GM23338 (cell line): ENCODE data around the gene EP400. TPM values are rescaled to one million over a fixed set of nuclear protein-coding genes. Genes with fewer than 3 reads are reported as not detected.

Source experiments
- ATAC-seq: fragments of 200-7000 bp; cut with Tn5 transposase; 3 replicates; pipeline ENCODE4 v1.9.1; 2020
- DNase-seq: peaks from one replicate; pipeline ENCODE4 v3.0.0-alpha.2; 2015; ENCODE audit warnings: low spot score
- H2AFZ ChIP-seq: fragments of 200-600 bp; sonication (generic); 2 replicates; pipeline ENCODE4 v1.8.0; 2016; ENCODE audit warnings: antibody characterized with exemption, mild to moderate bottlenecking, moderate library complexity
- H3F3A ChIP-seq: fragments of 200-600 bp; sonication (generic); replicated peaks from 2 replicates; pipeline ENCODE4 v1.8.0; 2017; ENCODE audit warnings: antibody characterized with exemption, mixed run types, low read depth
- H3K27ac ChIP-seq: fragments of 200-600 bp; sonication (generic); 2 replicates; pipeline ENCODE4 v1.6.1; 2016; ENCODE audit warnings: low read depth
- H3K27me3 ChIP-seq: fragments of 200-600 bp; sonication (generic); 2 replicates; pipeline ENCODE4 v1.8.0; 2016; ENCODE audit warnings: mild to moderate bottlenecking, mixed run types, moderate library complexity; ENCODE audit not compliant: insufficient read depth
- H3K36me3 ChIP-seq: fragments of 200-600 bp; sonication (generic); 2 replicates; pipeline ENCODE4 v1.8.0; 2016; ENCODE audit warnings: mild to moderate bottlenecking; ENCODE audit not compliant: insufficient read depth
- H3K4me1 ChIP-seq: fragments of 200-600 bp; sonication (generic); 2 replicates; pipeline ENCODE4 v1.8.0; 2016; ENCODE audit warnings: mild to moderate bottlenecking, moderate library complexity; ENCODE audit not compliant: insufficient read depth
- H3K4me2 ChIP-seq: fragments of 200-600 bp; sonication (generic); 2 replicates; pipeline ENCODE4 v1.7.1; 2017; ENCODE audit warnings: mixed run types
- H3K4me3 ChIP-seq: fragments of 200-600 bp; sonication (generic); 2 replicates; pipeline ENCODE4 v1.6.1; 2016; ENCODE audit warnings: mixed run types
- H3K79me2 ChIP-seq: fragments of 200-600 bp; sonication (generic); replicated peaks from 2 replicates; pipeline ENCODE4 v1.8.0; 2017; ENCODE audit warnings: mild to moderate bottlenecking; ENCODE audit not compliant: insufficient read depth
- H3K9me2 ChIP-seq: fragments of 200-600 bp; sonication (generic); 2 replicates; pipeline ENCODE4 v1.8.0; 2017; ENCODE audit not compliant: insufficient read depth
- H4K20me1 ChIP-seq: fragments of 200-600 bp; sonication (generic); replicated peaks from 2 replicates; pipeline ENCODE4 v1.8.0; 2017; ENCODE audit warnings: mild to moderate bottlenecking; ENCODE audit not compliant: insufficient read depth
- H3K27ac Mint-ChIP-seq: 2 replicates; pipeline ENCODE4 v1.8.0; 2020; ENCODE audit warnings: inconsistent platforms, mild to moderate bottlenecking, moderate library complexity, mixed read lengths
- H3K27me3 Mint-ChIP-seq: 3 replicates; pipeline ENCODE4 v1.8.0; 2022; ENCODE audit warnings: low read depth, mild to moderate bottlenecking, moderate library complexity, mixed read lengths, inconsistent platforms; ENCODE audit not compliant: insufficient read depth, poor library complexity
- H3K36me3 Mint-ChIP-seq: 3 replicates; pipeline ENCODE4 v1.8.0; 2021; ENCODE audit warnings: low read depth, mild to moderate bottlenecking, inconsistent platforms, moderate library complexity, mixed read lengths
- H3K4me1 Mint-ChIP-seq: 3 replicates; pipeline ENCODE4 v1.8.0; 2020; ENCODE audit warnings: mild to moderate bottlenecking, inconsistent platforms, mixed read lengths
- H3K4me3 Mint-ChIP-seq: 3 replicates; pipeline ENCODE4 v1.8.0; 2021; ENCODE audit warnings: moderate library complexity, mild to moderate bottlenecking, inconsistent platforms, mixed read lengths
- H3K9me3 Mint-ChIP-seq: 3 replicates; pipeline ENCODE4 v1.8.0; 2020; ENCODE audit warnings: moderate library complexity, mild to moderate bottlenecking, inconsistent platforms, mixed read lengths
- CREB1 ChIP-seq: fragments of 250-450 bp; sonication (Bioruptor Pico); IDR thresholded peaks from 2 replicates; pipeline ENCODE4 v1.5.0; 2020; ENCODE audit warnings: low read depth, mild to moderate bottlenecking, moderate library complexity
- EZH2 ChIP-seq: fragments of 200-600 bp; sonication (generic); IDR thresholded peaks from one replicate; pipeline ENCODE4 v1.8.0; 2017; ENCODE audit warnings: antibody characterized with exemption, mild to moderate bottlenecking, low read depth; ENCODE audit not compliant: unreplicated experiment
- JUNB ChIP-seq: IDR thresholded peaks from one replicate; pipeline ENCODE4 v1.6.1; 2016; ENCODE audit warnings: antibody characterized with exemption; ENCODE audit not compliant: unreplicated experiment
- NANOG ChIP-seq: IDR thresholded peaks from 2 replicates; pipeline ENCODE4 v1.6.1; 2016; ENCODE audit warnings: antibody characterized with exemption, borderline replicate concordance
- POLR2AphosphoS5 ChIP-seq: IDR thresholded peaks from 2 replicates; pipeline ENCODE4 v1.6.1; 2016; ENCODE audit warnings: antibody characterized with exemption, low read depth
- STAT1 ChIP-seq: IDR thresholded peaks from one replicate; pipeline ENCODE4 v1.6.1; 2016; ENCODE audit warnings: antibody characterized with exemption; ENCODE audit not compliant: unreplicated experiment
- ZNF114 ChIP-seq: fragments of 250-450 bp; sonication (Bioruptor Pico); IDR thresholded peaks from 2 replicates; pipeline ENCODE4 v1.5.0; 2020; ENCODE audit warnings: mild to moderate bottlenecking, moderate library complexity
- ZNF331 ChIP-seq: fragments of 250-450 bp; sonication (Bioruptor Pico); IDR thresholded peaks from 2 replicates; pipeline ENCODE4 v1.5.0; 2020; ENCODE audit warnings: low read depth, mild to moderate bottlenecking, moderate library complexity
- polyA plus RNA-seq: library from polyadenylated mRNA; unstranded; fragments of >200 nt; fragmentation: Nextera tagmentation; extraction: Ambion mirVana; gene quantifications from 2 replicates; pipeline ENCODE4 v1.2.1, GENCODE V29; 2016
- total RNA-seq: library from RNA; depleted of rRNA; stranded (reverse); fragments of >200 nt; shearing (Covaris generic); gene quantifications from 2 replicates; pipeline ENCODE4 v1.2.3, GENCODE V29; 2014
- TF ChIP-seq, protein P1 (sequence below): IDR thresholded peaks from one replicate; pipeline ENCODE4 v1.6.1; 2018; ENCODE audit warnings: antibody characterized with exemption; ENCODE audit not compliant: unreplicated experiment
- TF ChIP-seq, protein P2 (sequence below): IDR thresholded peaks from 2 replicates; pipeline ENCODE4 v1.6.1; 2016; ENCODE audit warnings: antibody characterized with exemption
- TF ChIP-seq, protein P3 (sequence below), 2 experiments: fragments of 200-600 bp in 1 of 2; sonication (generic) in 1 of 2; conservative IDR thresholded peaks; 2 replicates each; pipeline versions ENCODE4 v1.5.1 to v1.6.1; 2016 to 2017; ENCODE audit warnings: antibody characterized with exemption in 2 of 2, low read depth in 2 of 2, mild to moderate bottlenecking in 2 of 2, moderate library complexity in 1 of 2

Gene EP400
- total and polyA plus RNA-seq, 2 experiments from 2014 or later = 26.3 to 57.2 TPM

DNA sequence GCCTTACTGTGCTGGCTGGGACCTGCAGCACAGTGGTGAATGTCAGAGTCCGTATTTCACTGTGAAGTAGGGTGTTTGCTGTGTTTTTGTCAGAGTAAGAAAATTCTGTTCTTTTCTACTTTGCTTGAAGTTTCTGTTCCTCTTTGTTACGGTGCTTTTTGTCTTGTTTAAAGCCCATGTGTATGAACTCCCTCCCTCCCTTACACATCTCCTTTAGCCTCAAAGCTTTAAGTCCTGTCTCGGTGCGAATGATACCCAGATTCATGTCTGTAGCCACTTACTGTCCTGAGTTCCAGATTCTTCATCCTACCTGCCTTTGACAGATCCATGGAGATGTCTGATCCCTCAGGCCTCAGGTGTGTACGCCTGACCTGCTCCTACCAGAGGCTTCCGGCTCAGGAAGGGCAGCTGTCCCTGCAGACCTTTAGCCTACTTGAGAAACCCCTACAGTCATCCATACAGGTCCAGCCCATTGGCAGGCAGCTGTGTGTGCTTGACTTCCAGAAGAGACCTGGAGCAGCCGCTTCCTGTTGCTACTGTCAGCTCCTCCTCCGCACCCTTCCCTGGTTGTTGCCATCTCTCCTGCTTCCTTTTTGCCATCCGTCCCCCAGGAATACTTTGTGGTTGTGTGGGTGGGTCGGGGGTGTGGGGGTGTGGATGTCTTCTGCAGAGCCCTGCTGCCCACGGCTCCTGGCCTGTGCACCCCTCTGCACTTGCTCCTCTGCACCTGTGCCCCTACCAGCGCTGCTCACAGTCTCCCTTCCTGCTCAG lies 121.5 kb downstream of the EP400 start (continued):
- TF ChIP-seq, protein P1, sequence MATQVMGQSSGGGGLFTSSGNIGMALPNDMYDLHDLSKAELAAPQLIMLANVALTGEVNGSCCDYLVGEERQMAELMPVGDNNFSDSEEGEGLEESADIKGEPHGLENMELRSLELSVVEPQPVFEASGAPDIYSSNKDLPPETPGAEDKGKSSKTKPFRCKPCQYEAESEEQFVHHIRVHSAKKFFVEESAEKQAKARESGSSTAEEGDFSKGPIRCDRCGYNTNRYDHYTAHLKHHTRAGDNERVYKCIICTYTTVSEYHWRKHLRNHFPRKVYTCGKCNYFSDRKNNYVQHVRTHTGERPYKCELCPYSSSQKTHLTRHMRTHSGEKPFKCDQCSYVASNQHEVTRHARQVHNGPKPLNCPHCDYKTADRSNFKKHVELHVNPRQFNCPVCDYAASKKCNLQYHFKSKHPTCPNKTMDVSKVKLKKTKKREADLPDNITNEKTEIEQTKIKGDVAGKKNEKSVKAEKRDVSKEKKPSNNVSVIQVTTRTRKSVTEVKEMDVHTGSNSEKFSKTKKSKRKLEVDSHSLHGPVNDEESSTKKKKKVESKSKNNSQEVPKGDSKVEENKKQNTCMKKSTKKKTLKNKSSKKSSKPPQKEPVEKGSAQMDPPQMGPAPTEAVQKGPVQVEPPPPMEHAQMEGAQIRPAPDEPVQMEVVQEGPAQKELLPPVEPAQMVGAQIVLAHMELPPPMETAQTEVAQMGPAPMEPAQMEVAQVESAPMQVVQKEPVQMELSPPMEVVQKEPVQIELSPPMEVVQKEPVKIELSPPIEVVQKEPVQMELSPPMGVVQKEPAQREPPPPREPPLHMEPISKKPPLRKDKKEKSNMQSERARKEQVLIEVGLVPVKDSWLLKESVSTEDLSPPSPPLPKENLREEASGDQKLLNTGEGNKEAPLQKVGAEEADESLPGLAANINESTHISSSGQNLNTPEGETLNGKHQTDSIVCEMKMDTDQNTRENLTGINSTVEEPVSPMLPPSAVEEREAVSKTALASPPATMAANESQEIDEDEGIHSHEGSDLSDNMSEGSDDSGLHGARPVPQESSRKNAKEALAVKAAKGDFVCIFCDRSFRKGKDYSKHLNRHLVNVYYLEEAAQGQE = no peak
- TF ChIP-seq JUNB (no peak), EZH2 (no peak), STAT1 (no peak)

DNA sequence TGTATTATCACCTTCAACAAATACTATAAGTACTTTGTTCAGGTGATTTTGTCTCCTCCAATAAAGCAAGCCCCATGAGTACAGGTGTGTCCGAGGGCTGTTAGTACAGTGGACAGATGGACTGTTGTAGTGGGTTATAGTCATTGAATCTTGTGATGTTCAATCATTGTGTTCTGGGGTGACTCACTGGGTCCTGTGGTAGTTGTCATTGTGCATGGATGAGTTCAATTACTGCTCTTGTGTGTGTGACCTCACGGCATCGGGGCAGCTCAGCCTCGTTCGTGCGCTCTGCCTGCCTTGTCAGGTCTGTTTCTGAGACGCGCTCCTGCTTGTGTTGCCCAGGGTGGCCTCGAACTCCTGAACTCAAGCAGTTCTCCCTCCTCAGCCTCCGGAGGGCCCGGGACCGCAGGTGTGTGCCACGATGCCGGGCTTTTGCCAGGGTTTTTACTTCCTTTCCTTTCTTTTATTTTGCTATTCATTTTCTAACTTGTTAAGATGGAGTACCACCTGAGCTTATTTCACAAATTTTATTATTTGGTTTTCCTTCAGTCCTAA lies 122.2 kb downstream of the EP400 start:
- ATAC-seq = no peak
- H3K9me2 ChIP-seq = no peaks in the 10 kb centered on the region
- TF ChIP-seq, protein P2, sequence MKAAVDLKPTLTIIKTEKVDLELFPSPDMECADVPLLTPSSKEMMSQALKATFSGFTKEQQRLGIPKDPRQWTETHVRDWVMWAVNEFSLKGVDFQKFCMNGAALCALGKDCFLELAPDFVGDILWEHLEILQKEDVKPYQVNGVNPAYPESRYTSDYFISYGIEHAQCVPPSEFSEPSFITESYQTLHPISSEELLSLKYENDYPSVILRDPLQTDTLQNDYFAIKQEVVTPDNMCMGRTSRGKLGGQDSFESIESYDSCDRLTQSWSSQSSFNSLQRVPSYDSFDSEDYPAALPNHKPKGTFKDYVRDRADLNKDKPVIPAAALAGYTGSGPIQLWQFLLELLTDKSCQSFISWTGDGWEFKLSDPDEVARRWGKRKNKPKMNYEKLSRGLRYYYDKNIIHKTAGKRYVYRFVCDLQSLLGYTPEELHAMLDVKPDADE = no peak
- no peak for TF ChIP-seq ZNF114 (CRISPR knock-in tag)
- no peak for TF ChIP-seq NANOG
- no peak for TF ChIP-seq STAT1
- no peak for TF ChIP-seq POLR2AphosphoS5
- TF ChIP-seq EZH2 = no peak
- no peak for TF ChIP-seq JUNB
- TF ChIP-seq, protein P3, sequence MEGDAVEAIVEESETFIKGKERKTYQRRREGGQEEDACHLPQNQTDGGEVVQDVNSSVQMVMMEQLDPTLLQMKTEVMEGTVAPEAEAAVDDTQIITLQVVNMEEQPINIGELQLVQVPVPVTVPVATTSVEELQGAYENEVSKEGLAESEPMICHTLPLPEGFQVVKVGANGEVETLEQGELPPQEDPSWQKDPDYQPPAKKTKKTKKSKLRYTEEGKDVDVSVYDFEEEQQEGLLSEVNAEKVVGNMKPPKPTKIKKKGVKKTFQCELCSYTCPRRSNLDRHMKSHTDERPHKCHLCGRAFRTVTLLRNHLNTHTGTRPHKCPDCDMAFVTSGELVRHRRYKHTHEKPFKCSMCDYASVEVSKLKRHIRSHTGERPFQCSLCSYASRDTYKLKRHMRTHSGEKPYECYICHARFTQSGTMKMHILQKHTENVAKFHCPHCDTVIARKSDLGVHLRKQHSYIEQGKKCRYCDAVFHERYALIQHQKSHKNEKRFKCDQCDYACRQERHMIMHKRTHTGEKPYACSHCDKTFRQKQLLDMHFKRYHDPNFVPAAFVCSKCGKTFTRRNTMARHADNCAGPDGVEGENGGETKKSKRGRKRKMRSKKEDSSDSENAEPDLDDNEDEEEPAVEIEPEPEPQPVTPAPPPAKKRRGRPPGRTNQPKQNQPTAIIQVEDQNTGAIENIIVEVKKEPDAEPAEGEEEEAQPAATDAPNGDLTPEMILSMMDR (conservative IDR thresholded peaks at IDR 0.05; ENCODE audit: low read depth in 2 of 2) = no peak
- no peak for TF ChIP-seq ZNF331 (CRISPR knock-in tag)
- TF ChIP-seq CREB1 (CRISPR knock-in tag) = no peak

More for the DNA sequence above, 122.2 kb downstream of the EP400 start:
- Histone ChIP-seq H3K79me2 (no peaks in the 10 kb centered on the region), H3K36me3 (peaks cover 17% of the 10 kb centered on the region), H4K20me1 (no peaks in the 10 kb centered on the region), H3K4me3 (no peak overlapping the region), H3K27ac (no peak overlapping the region), H3K4me1 (no peaks in the 10 kb centered on the region), H2AFZ (no peak overlapping the region), H3K4me2 (no peak overlapping the region), H3K27me3 (no peaks in the 10 kb centered on the region), H3F3A (0 out of 2 replicates have a peak, but pooled peaks cover 10% of the 10 kb centered on the region)
- Mint-ChIP-seq H3K4me3 (no peak overlapping the region), H3K36me3 (peaks cover 60% of the 10 kb centered on the region), H3K4me1 (no peaks in the 10 kb centered on the region; the same call in 2 of the 3 replicates), H3K27me3 (peaks cover 5% of the 10 kb centered on the region), H3K27ac (no peak overlapping the region), H3K9me3 (no peaks in the 10 kb centered on the region)
- no peak for DNase-seq
